HG03159 (cell line): Measurements from ENCODE around the gene PGAP1.

Source experiments
- ATAC-seq: cut with Tn5 transposase; IDR thresholded peaks from one replicate; pipeline ENCODE4 v1.9.1; 2021; ENCODE audit warnings: mild to moderate bottlenecking, moderate library complexity; ENCODE audit not compliant: unreplicated experiment

PGAP1 gene

GRCh38 chr2:196926562-196927375 lies at the start of gene PGAP1:
Gene PGAP1 (minus strand): TSS chr2:196926707. CDS start chr2:196926616, 91 bp downstream.
- ATAC-seq: peak; percentile 88

GRCh38 chr2:196974970-196975369 lies 48.5 kb upstream of the PGAP1 start:
- no peak for ATAC-seq

GRCh38 chr2:196971574-196972279 lies 45.2 kb upstream of the PGAP1 start:
- ATAC-seq: no peak

GRCh38 chr2:196970099-196970498 lies 43.6 kb upstream of the PGAP1 start:
- no peak for ATAC-seq

- ATAC-seq: no peak
These were observed 42.0 kb upstream of the PGAP1 start for GRCh38 chr2:196968516-196968915.

- ATAC-seq: no peak
These were observed 41.3 kb upstream of the PGAP1 start for GRCh38 chr2:196967775-196968174.

GRCh38 chr2:196967116-196967515 lies 40.6 kb upstream of the PGAP1 start:
- ATAC-seq: no peak

GRCh38 chr2:196966061-196966460 lies 39.6 kb upstream of the PGAP1 start:
- ATAC-seq: no peak

- ATAC-seq: no peak
These were observed 39.1 kb upstream of the PGAP1 start for GRCh38 chr2:196965651-196966050.

GRCh38 chr2:196963961-196964360 lies 37.5 kb upstream of the PGAP1 start:
- ATAC-seq: no peak

- ATAC-seq: no peak
These were observed 36.5 kb upstream of the PGAP1 start for GRCh38 chr2:196963043-196963442.

GRCh38 chr2:196962325-196962724 lies 35.8 kb upstream of the PGAP1 start:
- ATAC-seq: no peak

- ATAC-seq: peak; percentile 97
These were observed 35.4 kb upstream of the PGAP1 start for GRCh38 chr2:196961889-196962288.

- no peak for ATAC-seq
These were observed 33.3 kb upstream of the PGAP1 start for GRCh38 chr2:196959734-196960338.

- ATAC-seq: no peak
These were observed 32.8 kb upstream of the PGAP1 start for GRCh38 chr2:196959281-196959680.

- ATAC-seq: no peak
These were observed 31.5 kb upstream of the PGAP1 start for GRCh38 chr2:196957881-196958525.

GRCh38 chr2:196957442-196957841 lies 30.9 kb upstream of the PGAP1 start:
- ATAC-seq: no peak

GRCh38 chr2:196956069-196956468 lies 29.6 kb upstream of the PGAP1 start:
- ATAC-seq: no peak

GRCh38 chr2:196955036-196955435 lies 28.5 kb upstream of the PGAP1 start:
- no peak for ATAC-seq

GRCh38 chr2:196954001-196954400 lies 27.5 kb upstream of the PGAP1 start:
- no peak for ATAC-seq

GRCh38 chr2:196952936-196953335 lies 26.4 kb upstream of the PGAP1 start:
- no peak for ATAC-seq
